Upper lobe of left lung (tissue), 4 donors: Measurements from ENCODE around the gene SBF2.

Source experiments
- CTCF ChIP-seq, 6 experiments: fragments of 450-650 bp in 4 of 6; fragments of 200-600 bp in 2 of 6; sonication (generic) in 2 of 6; IDR thresholded peaks; one replicate each; pipeline ENCODE4 v1.5.1; 2016 to 2019; ENCODE audit warnings: antibody characterized with exemption in 6 of 6
- EP300 ChIP-seq, 4 donors: sonication (generic); formaldehyde crosslinking; IDR thresholded peaks; one replicate each; pipeline ENCODE4 v1.5.1; 2017; ENCODE audit warnings: antibody characterized with exemption in 4 of 4, control low read depth in 2 of 4
- POLR2A ChIP-seq, 4 donors: fragments of 450-650 bp; IDR thresholded peaks; one replicate each; pipeline ENCODE4 v1.5.1; 2016 to 2017; ENCODE audit warnings: antibody characterized with exemption in 4 of 4, mild to moderate bottlenecking in 2 of 4

DNA sequence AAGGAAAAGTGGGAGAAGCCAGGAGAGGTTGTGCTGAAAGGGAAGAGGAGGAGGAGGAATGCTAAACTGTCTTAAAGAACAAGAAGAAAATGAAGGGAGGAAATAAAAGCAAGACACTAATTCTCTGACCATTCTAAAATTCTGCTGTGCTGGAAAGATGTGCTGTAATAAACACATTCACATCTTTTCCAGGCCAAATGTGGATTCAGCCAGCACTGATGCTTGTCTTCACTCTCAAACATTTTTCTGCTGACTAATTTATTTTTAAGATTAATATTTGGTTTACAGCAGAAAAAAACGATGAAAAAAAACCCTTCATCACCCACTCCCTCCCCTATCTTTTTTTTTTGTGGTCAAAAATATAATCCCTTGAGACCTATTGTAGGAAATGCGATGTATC, 406.5 kb downstream of the SBF2 start:
- TF ChIP-seq CTCF (IDR thresholded peaks at IDR 0.05) (no peak), EP300 (IDR thresholded peaks at IDR 0.05) (no peak), POLR2A (IDR thresholded peaks at IDR 0.05) (no peak)
